ENCODE results near the gene DOCK2. TPM values are rescaled to one million over a fixed set of nuclear protein-coding genes. Genes with fewer than 3 reads are reported as not detected.

Gene DOCK2
- total RNA-seq, 1 experiment from 2014 or later: 4.6 TPM

DNA sequence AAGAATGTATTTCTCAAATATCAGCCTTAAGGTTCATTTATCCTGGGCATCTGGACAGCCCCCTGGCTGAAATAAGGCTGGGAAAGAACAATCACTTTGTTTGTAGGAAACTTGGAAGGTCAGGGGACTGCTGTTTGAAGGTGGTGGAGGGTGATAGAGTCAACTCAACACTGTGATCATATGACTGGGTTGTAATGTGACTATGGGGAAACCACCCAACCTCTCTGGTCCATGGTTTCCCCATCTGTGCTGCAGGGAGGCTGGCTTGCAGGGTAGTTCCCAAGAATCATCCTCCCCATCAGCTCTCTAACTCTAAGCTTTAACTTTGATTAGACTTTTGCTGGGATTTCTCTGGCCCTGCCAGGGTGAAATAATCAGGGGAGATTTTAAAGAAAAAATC, 333.3 kb downstream of the DOCK2 start:
- CTCF ChIA-PET: interaction anchor here (1.3 to 2.0 kb wide), 3 partner anchors 10 to 268 kb away, joined by 5 to 48 read pairs (median 12); partner anchors contain the start of gene INSYN2B
- TF ChIP-seq IRF2 (CRISPR knock-in tag; IDR thresholded peaks at IDR 0.05; ENCODE audit: borderline replicate concordance, low read depth): no peak
- TF ChIP-seq, protein P1, sequence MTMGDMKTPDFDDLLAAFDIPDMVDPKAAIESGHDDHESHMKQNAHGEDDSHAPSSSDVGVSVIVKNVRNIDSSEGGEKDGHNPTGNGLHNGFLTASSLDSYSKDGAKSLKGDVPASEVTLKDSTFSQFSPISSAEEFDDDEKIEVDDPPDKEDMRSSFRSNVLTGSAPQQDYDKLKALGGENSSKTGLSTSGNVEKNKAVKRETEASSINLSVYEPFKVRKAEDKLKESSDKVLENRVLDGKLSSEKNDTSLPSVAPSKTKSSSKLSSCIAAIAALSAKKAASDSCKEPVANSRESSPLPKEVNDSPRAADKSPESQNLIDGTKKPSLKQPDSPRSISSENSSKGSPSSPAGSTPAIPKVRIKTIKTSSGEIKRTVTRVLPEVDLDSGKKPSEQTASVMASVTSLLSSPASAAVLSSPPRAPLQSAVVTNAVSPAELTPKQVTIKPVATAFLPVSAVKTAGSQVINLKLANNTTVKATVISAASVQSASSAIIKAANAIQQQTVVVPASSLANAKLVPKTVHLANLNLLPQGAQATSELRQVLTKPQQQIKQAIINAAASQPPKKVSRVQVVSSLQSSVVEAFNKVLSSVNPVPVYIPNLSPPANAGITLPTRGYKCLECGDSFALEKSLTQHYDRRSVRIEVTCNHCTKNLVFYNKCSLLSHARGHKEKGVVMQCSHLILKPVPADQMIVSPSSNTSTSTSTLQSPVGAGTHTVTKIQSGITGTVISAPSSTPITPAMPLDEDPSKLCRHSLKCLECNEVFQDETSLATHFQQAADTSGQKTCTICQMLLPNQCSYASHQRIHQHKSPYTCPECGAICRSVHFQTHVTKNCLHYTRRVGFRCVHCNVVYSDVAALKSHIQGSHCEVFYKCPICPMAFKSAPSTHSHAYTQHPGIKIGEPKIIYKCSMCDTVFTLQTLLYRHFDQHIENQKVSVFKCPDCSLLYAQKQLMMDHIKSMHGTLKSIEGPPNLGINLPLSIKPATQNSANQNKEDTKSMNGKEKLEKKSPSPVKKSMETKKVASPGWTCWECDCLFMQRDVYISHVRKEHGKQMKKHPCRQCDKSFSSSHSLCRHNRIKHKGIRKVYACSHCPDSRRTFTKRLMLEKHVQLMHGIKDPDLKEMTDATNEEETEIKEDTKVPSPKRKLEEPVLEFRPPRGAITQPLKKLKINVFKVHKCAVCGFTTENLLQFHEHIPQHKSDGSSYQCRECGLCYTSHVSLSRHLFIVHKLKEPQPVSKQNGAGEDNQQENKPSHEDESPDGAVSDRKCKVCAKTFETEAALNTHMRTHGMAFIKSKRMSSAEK (CRISPR knock-in tag; IDR thresholded peaks at IDR 0.05; ENCODE audit: borderline replicate concordance): no peak
- TF ChIP-seq HMGA2 (CRISPR knock-in tag; IDR thresholded peaks at IDR 0.05): no peak
- TF ChIP-seq, protein P2, sequence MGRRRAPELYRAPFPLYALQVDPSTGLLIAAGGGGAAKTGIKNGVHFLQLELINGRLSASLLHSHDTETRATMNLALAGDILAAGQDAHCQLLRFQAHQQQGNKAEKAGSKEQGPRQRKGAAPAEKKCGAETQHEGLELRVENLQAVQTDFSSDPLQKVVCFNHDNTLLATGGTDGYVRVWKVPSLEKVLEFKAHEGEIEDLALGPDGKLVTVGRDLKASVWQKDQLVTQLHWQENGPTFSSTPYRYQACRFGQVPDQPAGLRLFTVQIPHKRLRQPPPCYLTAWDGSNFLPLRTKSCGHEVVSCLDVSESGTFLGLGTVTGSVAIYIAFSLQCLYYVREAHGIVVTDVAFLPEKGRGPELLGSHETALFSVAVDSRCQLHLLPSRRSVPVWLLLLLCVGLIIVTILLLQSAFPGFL (CRISPR knock-in tag; IDR thresholded peaks at IDR 0.05; ENCODE audit: borderline replicate concordance): no peak
- TF ChIP-seq ZNF396 (CRISPR knock-in tag; IDR thresholded peaks at IDR 0.05; ENCODE audit: borderline replicate concordance): no peak
- TF ChIP-seq ZBTB21 (CRISPR knock-in tag; IDR thresholded peaks at IDR 0.05; ENCODE audit: borderline replicate concordance): no peak
- TF ChIP-seq, protein P3, sequence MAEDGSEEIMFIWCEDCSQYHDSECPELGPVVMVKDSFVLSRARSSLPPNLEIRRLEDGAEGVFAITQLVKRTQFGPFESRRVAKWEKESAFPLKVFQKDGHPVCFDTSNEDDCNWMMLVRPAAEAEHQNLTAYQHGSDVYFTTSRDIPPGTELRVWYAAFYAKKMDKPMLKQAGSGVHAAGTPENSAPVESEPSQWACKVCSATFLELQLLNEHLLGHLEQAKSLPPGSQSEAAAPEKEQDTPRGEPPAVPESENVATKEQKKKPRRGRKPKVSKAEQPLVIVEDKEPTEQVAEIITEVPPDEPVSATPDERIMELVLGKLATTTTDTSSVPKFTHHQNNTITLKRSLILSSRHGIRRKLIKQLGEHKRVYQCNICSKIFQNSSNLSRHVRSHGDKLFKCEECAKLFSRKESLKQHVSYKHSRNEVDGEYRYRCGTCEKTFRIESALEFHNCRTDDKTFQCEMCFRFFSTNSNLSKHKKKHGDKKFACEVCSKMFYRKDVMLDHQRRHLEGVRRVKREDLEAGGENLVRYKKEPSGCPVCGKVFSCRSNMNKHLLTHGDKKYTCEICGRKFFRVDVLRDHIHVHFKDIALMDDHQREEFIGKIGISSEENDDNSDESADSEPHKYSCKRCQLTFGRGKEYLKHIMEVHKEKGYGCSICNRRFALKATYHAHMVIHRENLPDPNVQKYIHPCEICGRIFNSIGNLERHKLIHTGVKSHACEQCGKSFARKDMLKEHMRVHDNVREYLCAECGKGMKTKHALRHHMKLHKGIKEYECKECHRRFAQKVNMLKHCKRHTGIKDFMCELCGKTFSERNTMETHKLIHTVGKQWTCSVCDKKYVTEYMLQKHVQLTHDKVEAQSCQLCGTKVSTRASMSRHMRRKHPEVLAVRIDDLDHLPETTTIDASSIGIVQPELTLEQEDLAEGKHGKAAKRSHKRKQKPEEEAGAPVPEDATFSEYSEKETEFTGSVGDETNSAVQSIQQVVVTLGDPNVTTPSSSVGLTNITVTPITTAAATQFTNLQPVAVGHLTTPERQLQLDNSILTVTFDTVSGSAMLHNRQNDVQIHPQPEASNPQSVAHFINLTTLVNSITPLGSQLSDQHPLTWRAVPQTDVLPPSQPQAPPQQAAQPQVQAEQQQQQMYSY (CRISPR knock-in tag; IDR thresholded peaks at IDR 0.05): no peak
- no peak for TF ChIP-seq NR1H2 (CRISPR knock-in tag; IDR thresholded peaks at IDR 0.05)
- TF ChIP-seq, protein P4, sequence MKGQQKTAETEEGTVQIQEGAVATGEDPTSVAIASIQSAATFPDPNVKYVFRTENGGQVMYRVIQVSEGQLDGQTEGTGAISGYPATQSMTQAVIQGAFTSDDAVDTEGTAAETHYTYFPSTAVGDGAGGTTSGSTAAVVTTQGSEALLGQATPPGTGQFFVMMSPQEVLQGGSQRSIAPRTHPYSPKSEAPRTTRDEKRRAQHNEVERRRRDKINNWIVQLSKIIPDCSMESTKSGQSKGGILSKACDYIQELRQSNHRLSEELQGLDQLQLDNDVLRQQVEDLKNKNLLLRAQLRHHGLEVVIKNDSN (CRISPR knock-in tag; IDR thresholded peaks at IDR 0.05): no peak
- TF ChIP-seq, protein P5, sequence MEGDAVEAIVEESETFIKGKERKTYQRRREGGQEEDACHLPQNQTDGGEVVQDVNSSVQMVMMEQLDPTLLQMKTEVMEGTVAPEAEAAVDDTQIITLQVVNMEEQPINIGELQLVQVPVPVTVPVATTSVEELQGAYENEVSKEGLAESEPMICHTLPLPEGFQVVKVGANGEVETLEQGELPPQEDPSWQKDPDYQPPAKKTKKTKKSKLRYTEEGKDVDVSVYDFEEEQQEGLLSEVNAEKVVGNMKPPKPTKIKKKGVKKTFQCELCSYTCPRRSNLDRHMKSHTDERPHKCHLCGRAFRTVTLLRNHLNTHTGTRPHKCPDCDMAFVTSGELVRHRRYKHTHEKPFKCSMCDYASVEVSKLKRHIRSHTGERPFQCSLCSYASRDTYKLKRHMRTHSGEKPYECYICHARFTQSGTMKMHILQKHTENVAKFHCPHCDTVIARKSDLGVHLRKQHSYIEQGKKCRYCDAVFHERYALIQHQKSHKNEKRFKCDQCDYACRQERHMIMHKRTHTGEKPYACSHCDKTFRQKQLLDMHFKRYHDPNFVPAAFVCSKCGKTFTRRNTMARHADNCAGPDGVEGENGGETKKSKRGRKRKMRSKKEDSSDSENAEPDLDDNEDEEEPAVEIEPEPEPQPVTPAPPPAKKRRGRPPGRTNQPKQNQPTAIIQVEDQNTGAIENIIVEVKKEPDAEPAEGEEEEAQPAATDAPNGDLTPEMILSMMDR (IDR thresholded peaks at IDR 0.05): no peak
- TF ChIP-seq, protein P6, sequence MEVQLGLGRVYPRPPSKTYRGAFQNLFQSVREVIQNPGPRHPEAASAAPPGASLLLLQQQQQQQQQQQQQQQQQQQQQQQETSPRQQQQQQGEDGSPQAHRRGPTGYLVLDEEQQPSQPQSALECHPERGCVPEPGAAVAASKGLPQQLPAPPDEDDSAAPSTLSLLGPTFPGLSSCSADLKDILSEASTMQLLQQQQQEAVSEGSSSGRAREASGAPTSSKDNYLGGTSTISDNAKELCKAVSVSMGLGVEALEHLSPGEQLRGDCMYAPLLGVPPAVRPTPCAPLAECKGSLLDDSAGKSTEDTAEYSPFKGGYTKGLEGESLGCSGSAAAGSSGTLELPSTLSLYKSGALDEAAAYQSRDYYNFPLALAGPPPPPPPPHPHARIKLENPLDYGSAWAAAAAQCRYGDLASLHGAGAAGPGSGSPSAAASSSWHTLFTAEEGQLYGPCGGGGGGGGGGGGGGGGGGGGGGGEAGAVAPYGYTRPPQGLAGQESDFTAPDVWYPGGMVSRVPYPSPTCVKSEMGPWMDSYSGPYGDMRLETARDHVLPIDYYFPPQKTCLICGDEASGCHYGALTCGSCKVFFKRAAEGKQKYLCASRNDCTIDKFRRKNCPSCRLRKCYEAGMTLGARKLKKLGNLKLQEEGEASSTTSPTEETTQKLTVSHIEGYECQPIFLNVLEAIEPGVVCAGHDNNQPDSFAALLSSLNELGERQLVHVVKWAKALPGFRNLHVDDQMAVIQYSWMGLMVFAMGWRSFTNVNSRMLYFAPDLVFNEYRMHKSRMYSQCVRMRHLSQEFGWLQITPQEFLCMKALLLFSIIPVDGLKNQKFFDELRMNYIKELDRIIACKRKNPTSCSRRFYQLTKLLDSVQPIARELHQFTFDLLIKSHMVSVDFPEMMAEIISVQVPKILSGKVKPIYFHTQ (CRISPR knock-in tag; IDR thresholded peaks at IDR 0.05): no peak
- TF ChIP-seq, protein P7, sequence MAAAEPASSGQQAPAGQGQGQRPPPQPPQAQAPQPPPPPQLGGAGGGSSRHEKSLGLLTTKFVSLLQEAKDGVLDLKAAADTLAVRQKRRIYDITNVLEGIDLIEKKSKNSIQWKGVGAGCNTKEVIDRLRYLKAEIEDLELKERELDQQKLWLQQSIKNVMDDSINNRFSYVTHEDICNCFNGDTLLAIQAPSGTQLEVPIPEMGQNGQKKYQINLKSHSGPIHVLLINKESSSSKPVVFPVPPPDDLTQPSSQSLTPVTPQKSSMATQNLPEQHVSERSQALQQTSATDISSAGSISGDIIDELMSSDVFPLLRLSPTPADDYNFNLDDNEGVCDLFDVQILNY (CRISPR knock-in tag; IDR thresholded peaks at IDR 0.05): no peak
- no peak for TF ChIP-seq TEAD1 (CRISPR knock-in tag; IDR thresholded peaks at IDR 0.05)
- TF ChIP-seq FOXK1 (CRISPR knock-in tag; IDR thresholded peaks at IDR 0.05): no peak
- no peak for TF ChIP-seq NFATC4 (CRISPR knock-in tag; IDR thresholded peaks at IDR 0.05)
- no peak overlapping the region for H3K4me3 Mint-ChIP-seq
- POLR2A ChIA-PET: no interaction called here
- no peak for DNase-seq (ENCODE audit: low spot score)
- no peak overlapping the region for H3K27ac Mint-ChIP-seq
- H3K9me3 Mint-ChIP-seq: no peaks in the 10 kb centered on the region
- ATAC-seq: no peak
- H3K4me1 Mint-ChIP-seq: peaks cover 8% of the 10 kb centered on the region
- H3K27me3 Mint-ChIP-seq (ENCODE audit: low read depth): no peaks in the 10 kb centered on the region; the same call in 1 of the 2 replicates
- H3K36me3 Mint-ChIP-seq: no peaks in the 10 kb centered on the region

Measured in WTC11 (cell line).